T-helper 2 cell (primary cell): ENCODE results near the gene WDR55.
"Not testable (repeated sequence)": the region's sequence is repeated elsewhere in the genome, so short reads cannot be mapped to it uniquely, and the experiment has no call there.

Experiments used
- DNase-seq, 5 experiments: peaks; one replicate each; pipeline versions ENCODE4 v3.0.0 to v3.0.0-alpha.2; 2012 to 2022

The WDR55 gene

DNA sequence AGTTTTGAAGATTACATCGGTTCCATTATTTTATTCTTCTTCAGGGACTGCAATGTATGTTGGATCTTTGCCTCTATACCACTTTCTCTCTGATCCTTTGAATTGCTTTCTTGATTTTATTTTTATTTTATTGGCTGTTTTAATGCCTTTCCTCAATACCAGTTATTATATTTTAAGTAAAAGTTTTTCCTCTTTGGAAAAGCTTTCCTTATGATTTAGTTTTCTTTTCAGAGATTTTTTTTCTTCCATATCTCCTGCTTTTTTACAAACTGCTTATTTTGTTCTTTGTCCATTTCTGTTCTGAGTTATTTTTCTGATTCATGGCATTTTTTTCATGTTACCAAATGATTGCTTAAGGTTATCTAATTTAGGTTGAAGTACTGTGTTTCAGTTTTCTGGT is 47.1 kb downstream of the WDR55 start:
- no peak for DNase-seq

DNA sequence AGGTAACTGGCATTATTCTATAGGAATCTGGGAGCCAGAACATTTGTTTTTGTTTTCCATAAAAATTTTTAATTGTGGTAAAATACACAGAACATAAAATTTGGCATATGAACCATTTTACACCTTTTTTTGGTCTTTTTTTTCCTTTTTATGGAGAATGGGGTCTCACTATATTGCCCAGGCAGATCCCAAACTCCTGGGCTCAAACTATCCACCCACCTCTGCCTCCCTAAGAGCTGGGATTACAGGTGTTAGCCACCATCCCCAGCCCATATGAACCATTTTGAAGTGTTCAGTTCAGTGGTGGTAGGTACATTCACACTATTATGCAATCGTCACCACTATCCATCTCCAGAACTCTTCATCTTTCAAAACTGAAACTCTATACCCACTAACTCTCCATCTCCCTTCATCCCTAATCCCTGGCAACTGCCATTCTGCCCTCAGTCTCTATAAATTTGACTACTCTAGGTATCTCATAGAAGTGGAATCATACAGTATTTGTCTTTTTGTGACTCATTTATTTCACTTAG is 48.9 kb downstream of the WDR55 start:
- no peak for DNase-seq

DNA sequence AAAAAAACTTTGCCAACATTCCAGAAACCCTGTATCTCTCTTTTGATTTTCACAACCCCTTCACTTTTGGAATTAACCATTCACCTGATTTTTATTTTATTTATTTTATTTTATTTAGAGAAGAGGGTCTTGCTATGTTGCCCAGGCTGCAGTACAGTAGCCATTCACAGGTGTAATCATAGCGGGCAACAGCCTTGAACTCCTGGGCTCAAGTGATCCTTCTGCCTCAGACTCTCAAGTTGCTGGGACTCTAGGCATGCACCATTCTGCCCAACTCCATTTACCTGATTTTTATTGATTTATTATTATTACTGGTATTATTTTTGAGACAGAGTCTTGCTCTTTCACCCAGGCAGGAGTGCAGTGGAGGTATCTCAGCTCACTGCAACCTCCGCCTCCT is 51.5 kb downstream of the WDR55 start:
- not testable (repeated sequence) for DNase-seq

DNA sequence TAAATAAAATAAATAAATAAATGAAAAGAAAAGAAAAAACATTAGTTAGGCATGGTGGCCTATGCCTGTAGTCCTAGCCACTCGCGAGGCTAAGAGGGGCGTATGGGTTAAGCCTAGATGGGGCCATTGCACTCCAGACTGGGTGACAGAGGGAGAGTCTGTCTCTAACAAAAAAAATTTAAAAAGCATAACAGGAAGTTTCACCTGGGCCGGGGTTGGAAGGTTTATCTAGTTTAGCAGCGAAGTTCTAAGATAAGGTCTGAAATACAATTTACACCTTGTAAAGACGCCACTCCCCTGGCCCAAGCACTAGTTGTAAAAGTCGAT is 53.5 kb downstream of the WDR55 start:
- DNase-seq, result no peak

DNA sequence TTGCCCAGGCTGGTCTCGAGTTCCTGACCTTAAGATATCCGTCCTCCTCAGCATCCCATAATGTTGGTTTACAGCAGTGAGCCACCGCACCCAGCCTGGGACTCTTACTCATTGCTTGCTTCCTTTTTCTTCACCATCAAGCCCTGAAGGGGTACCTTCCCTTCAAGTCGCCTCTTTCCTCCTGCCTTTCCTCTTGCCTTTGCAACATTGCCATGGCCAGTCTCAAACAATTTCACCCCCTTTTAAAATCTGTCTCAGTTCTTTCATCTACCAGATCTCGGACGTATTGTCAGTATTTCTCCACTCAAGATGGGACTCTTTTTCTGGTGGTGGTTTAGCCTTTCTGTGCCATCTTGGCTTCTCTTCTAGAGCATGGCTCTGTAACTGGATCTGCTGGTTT is 56.0 kb downstream of the WDR55 start:
- not testable (repeated sequence) for DNase-seq

DNA sequence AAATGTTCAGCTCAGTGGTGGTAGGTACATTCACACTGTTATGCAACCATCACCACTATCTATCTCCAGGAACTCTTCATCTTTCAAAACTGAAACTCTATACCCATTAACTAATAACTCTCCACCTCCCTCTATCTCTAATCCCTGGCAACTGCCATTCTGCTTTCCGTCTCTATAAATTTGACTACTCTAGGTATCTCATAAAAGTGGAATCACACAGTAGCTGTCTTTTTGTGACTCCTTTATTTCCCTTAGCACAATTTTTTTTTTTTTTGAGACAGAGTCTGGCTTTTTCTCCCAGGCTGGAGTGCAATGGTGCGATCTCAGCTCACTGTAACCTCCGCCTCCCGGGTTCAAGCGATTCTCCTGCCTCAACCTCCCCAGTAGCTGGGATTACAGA is 56.7 kb downstream of the WDR55 start:
- DNase-seq, result not testable (repeated sequence)
